Measurements from ENCODE around the gene PHACTR3. TPM values are rescaled to one million over a fixed set of nuclear protein-coding genes. Genes with fewer than 3 reads are reported as not detected.

PHACTR3 gene
- total RNA-seq, 1 experiment from 2014 or later = not detected

- BruUV-seq (replicated peaks) = no TSS peak
- POLR2A ChIA-PET = no interaction called here
- TF ChIP-seq POLR2A (IDR thresholded peaks at IDR 0.05; ENCODE audit: borderline replicate concordance, extremely low read depth, insufficient read depth, insufficient read length) = no peak
- no peak for TF ChIP-seq REST (IDR thresholded peaks at IDR 0.05; ENCODE audit: low read depth)
- no peak for TF ChIP-seq CBX3 (IDR thresholded peaks at IDR 0.05; ENCODE audit: low read depth)
- no peak for TF ChIP-seq SP1 (IDR thresholded peaks at IDR 0.05; ENCODE audit: low read depth)
- no peak for TF ChIP-seq SIN3A (IDR thresholded peaks at IDR 0.05; ENCODE audit: low read depth)
- TF ChIP-seq SRF (IDR thresholded peaks at IDR 0.05; ENCODE audit: low read depth) = no peak
- no peak for TF ChIP-seq JUND (IDR thresholded peaks at IDR 0.05)
- Histone ChIP-seq H3K9me2 (ENCODE audit: insufficient read depth) (no peaks in the 10 kb centered on the region), H3K27ac (ENCODE audit: low read depth, low read length) (no peak overlapping the region), H3K4me1 (ENCODE audit: control insufficient read depth in 1 of 2, insufficient read depth in 2 of 2, low read length in 2 of 2) (no peaks in the 10 kb centered on the region), H3K27me3 (ENCODE audit: insufficient read depth, low read length) (peaks cover 12% of the 10 kb centered on the region; the same call in 1 of the 2 replicates), H3K79me2 (ENCODE audit: insufficient read depth, low read length) (no peaks in the 10 kb centered on the region), H3K9ac (ENCODE audit: low read length) (no peak overlapping the region), H3K9me3 (ENCODE audit: control insufficient read depth in 1 of 2, insufficient read depth in 1 of 2, low read depth in 1 of 2, low read length in 2 of 2) (no peaks in the 10 kb centered on the region), H3K4me2 (ENCODE audit: low read length) (no peak overlapping the region), H3K36me3 (ENCODE audit: control insufficient read depth in 1 of 2, insufficient read depth in 2 of 2, low read length in 2 of 2) (no peaks in the 10 kb centered on the region), H2AFZ (ENCODE audit: low read depth, low read length, poor library complexity, severe bottlenecking) (no peak overlapping the region), H4K20me1 (ENCODE audit: insufficient read depth) (no peaks in the 10 kb centered on the region), H3K4me3 (replicated peaks in 1 of 2; ENCODE audit: low read depth in 1 of 2, low read length in 2 of 2) (no peak overlapping the region)
- CTCF ChIA-PET = no interaction called here
- RAD21 ChIA-PET (ENCODE audit: low non-redundant PET in 1 of 2, low total read pairs in 2 of 2, uncharacterized antibody in 2 of 2, unreplicated experiment in 2 of 2) = no interaction called here
- intact Hi-C loops (cut with micrococcal nuclease) = no loop called here
- DNase-seq (ENCODE audit: low read depth, low spot score) (no peak), ATAC-seq (no peak)
These were observed 40.2 kb upstream of the PHACTR3 start for GRCh38 chr20:59564171-59564570.

GRCh38 chr20:59564943-59565342, 39.4 kb upstream of the PHACTR3 start:
- Histone ChIP-seq H3K27ac (ENCODE audit: low read depth, low read length) (no peak overlapping the region), H3K79me2 (ENCODE audit: insufficient read depth, low read length) (no peaks in the 10 kb centered on the region), H3K9me3 (ENCODE audit: control insufficient read depth in 1 of 2, insufficient read depth in 1 of 2, low read depth in 1 of 2, low read length in 2 of 2) (no peaks in the 10 kb centered on the region), H4K20me1 (ENCODE audit: insufficient read depth) (no peaks in the 10 kb centered on the region), H3K4me1 (ENCODE audit: control insufficient read depth in 1 of 2, insufficient read depth in 2 of 2, low read length in 2 of 2) (no peaks in the 10 kb centered on the region), H3K9me2 (ENCODE audit: insufficient read depth) (no peaks in the 10 kb centered on the region), H3K4me2 (ENCODE audit: low read length) (no peak overlapping the region), H3K27me3 (ENCODE audit: insufficient read depth, low read length) (peaks cover 16% of the 10 kb centered on the region; the same call in 1 of the 2 replicates), H3K4me3 (replicated peaks in 1 of 2; ENCODE audit: low read depth in 1 of 2, low read length in 2 of 2) (no peak overlapping the region), H2AFZ (ENCODE audit: low read depth, low read length, poor library complexity, severe bottlenecking) (no peak overlapping the region), H3K9ac (ENCODE audit: low read length) (no peak overlapping the region), H3K36me3 (ENCODE audit: control insufficient read depth in 1 of 2, insufficient read depth in 2 of 2, low read length in 2 of 2) (no peaks in the 10 kb centered on the region)
- TF ChIP-seq REST (IDR thresholded peaks at IDR 0.05; ENCODE audit: low read depth) (no peak), CEBPB (IDR thresholded peaks at IDR 0.05; ENCODE audit: low read depth) (no peak), MAX (IDR thresholded peaks at IDR 0.05) (no peak), RAD21 (IDR thresholded peaks at IDR 0.05; ENCODE audit: low read depth) (no peak), JUND (IDR thresholded peaks at IDR 0.05) (no peak), SIN3A (IDR thresholded peaks at IDR 0.05; ENCODE audit: low read depth) (no peak), CTCF (IDR thresholded peaks at IDR 0.05 in 2 of 3, conservative IDR thresholded peaks at IDR 0.05 in 1 of 3; ENCODE audit: borderline replicate concordance in 1 of 3, insufficient read depth in 1 of 3, low read depth in 2 of 3, low read length in 2 of 3) (no peak)
- DNase-seq (ENCODE audit: low read depth, low spot score) (no peak), ATAC-seq (no peak)
- POLR2A ChIA-PET = no interaction called here
- CTCF ChIA-PET = no interaction called here
- RAD21 ChIA-PET (ENCODE audit: low non-redundant PET in 1 of 2, low total read pairs in 2 of 2, uncharacterized antibody in 2 of 2, unreplicated experiment in 2 of 2) = no interaction called here
- intact Hi-C loops (cut with micrococcal nuclease) = no loop called here
- no TSS peak for BruUV-seq (replicated peaks)

Measured in HCT116 (cell line).